ENCODE results near the gene OSTF1.

DNA sequence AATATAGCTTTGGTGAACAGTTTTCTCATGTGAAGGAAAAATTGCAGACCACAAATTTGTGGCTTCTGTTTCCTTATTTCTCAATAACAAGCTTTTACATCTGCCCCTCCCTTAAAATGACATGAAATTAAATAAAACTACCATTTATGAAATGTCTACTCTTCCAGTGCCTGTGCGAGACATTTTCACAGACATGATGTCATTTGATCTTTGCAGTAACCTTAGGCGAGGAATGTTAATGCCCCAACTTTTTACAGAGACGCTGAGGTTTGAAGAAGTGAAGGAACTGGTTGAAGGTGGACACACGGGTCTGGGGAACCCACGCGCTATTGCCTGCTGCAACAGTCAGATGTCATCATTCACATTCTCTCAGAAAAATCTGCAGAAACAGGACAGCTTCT lies 61.5 kb downstream of the OSTF1 start:
- TF ChIP-seq, protein P1, sequence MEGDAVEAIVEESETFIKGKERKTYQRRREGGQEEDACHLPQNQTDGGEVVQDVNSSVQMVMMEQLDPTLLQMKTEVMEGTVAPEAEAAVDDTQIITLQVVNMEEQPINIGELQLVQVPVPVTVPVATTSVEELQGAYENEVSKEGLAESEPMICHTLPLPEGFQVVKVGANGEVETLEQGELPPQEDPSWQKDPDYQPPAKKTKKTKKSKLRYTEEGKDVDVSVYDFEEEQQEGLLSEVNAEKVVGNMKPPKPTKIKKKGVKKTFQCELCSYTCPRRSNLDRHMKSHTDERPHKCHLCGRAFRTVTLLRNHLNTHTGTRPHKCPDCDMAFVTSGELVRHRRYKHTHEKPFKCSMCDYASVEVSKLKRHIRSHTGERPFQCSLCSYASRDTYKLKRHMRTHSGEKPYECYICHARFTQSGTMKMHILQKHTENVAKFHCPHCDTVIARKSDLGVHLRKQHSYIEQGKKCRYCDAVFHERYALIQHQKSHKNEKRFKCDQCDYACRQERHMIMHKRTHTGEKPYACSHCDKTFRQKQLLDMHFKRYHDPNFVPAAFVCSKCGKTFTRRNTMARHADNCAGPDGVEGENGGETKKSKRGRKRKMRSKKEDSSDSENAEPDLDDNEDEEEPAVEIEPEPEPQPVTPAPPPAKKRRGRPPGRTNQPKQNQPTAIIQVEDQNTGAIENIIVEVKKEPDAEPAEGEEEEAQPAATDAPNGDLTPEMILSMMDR (conservative IDR thresholded peaks at IDR 0.05; ENCODE audit: low read length), result no peak
- no peak for TF ChIP-seq EZH2phosphoT487 (IDR thresholded peaks at IDR 0.05; ENCODE audit: borderline replicate concordance, low read depth, low read length)

Measured in OCI-LY7 (cell line).